H1 (cell line): ENCODE data around the gene KRTAP17-1. TPM values are rescaled to one million over a fixed set of nuclear protein-coding genes. Genes with fewer than 3 reads are reported as not detected.

Source experiments
- CTCF ChIA-PET: fragments of 300-600 bp; sonication (Branson Sonifier 250); formaldehyde crosslinking; loops from one replicate; lab custom pipeline; 2021; ENCODE audit not compliant: partially characterized antibody; lab: Charles Lee
- POLR2A ChIA-PET: fragments of 300-600 bp; sonication (Branson Sonifier 250); formaldehyde crosslinking; loops from one replicate; lab custom pipeline; 2021; ENCODE audit warnings: inconsistent platforms; ENCODE audit not compliant: partially characterized antibody; lab: Charles Lee
- DNase-seq, 2 experiments: peaks; one replicate each; pipeline versions ENCODE4 v3.0.0 to v3.0.0-alpha.2; 2010 to 2022; ENCODE audit warnings: low spot score in 2 of 2, low read depth in 1 of 2, mixed read lengths in 1 of 2
- FAIRE-seq: peaks from 2 replicates; lab custom pipeline; 2011; peaks lifted over from hg19 to GRCh38; lab: Jason Lieb, UNC
- H2AFZ ChIP-seq: 2 replicates; pipeline ENCODE4 v1.8.1; 2012; ENCODE audit warnings: low read length, inconsistent platforms
- H2AK5ac ChIP-seq: 2 replicates; pipeline ENCODE4 v1.6.1; 2013; ENCODE audit warnings: low read depth, low read length
- H2BK120ac ChIP-seq: replicated peaks from 2 replicates; pipeline ENCODE3; 2013; ENCODE audit warnings: low read depth, low read length, inconsistent platforms
- H2BK12ac ChIP-seq: 2 replicates; pipeline ENCODE4 v1.6.1; 2013; ENCODE audit warnings: low read depth, low read length
- H2BK15ac ChIP-seq: 2 replicates; pipeline ENCODE4 v1.6.1; 2013; ENCODE audit warnings: low read length
- H2BK20ac ChIP-seq: 2 replicates; pipeline ENCODE4 v1.6.1; 2013; ENCODE audit warnings: low read length
- H2BK5ac ChIP-seq: 2 replicates; pipeline ENCODE4 v1.6.1; 2013; ENCODE audit warnings: low read depth, low read length
- H3K14ac ChIP-seq: 2 replicates; pipeline ENCODE4 v1.6.1; 2013; ENCODE audit warnings: inconsistent platforms; ENCODE audit not compliant: insufficient read length
- H3K18ac ChIP-seq: 2 replicates; pipeline ENCODE4 v1.6.1; 2013; ENCODE audit warnings: low read length; ENCODE audit errors: extremely low read depth
- H3K23ac ChIP-seq: 2 replicates; pipeline ENCODE4 v1.6.1; 2013; ENCODE audit warnings: inconsistent platforms; ENCODE audit not compliant: insufficient read length
- H3K23me2 ChIP-seq: 2 replicates; pipeline ENCODE4 v1.6.1; 2013; ENCODE audit warnings: low read depth, low read length
- H3K27ac ChIP-seq: 2 replicates; pipeline ENCODE4 v1.6.1; 2011; ENCODE audit warnings: low read depth, low read length, inconsistent platforms
- H3K27me3 ChIP-seq, 4 experiments: replicated peaks in 1 of 4; 1 replicate in 1 of 4; 2 replicates in 3 of 4; pipeline versions ENCODE4 v1.6.1 to v1.8.1; 2011 to 2013; ENCODE audit warnings: low read length in 3 of 4, mild to moderate bottlenecking in 3 of 4, inconsistent platforms in 2 of 4, mixed read lengths in 2 of 4, moderate library complexity in 1 of 4; ENCODE audit not compliant: control insufficient read depth in 3 of 4, insufficient read depth in 3 of 4; ENCODE audit errors: extremely low read depth in 1 of 4
- H3K36me3 ChIP-seq, 4 experiments: 2 replicates each; pipeline versions ENCODE4 v1.6.1 to v1.8.1; 2011 to 2013; ENCODE audit warnings: mild to moderate bottlenecking in 4 of 4, low read length in 3 of 4, moderate library complexity in 2 of 4, control low read depth in 1 of 4, inconsistent platforms in 1 of 4; ENCODE audit not compliant: insufficient read depth in 4 of 4, control insufficient read depth in 2 of 4
- H3K4ac ChIP-seq: replicated peaks from 2 replicates; pipeline ENCODE3; 2013; ENCODE audit warnings: low read length, low read depth, mixed read lengths, inconsistent platforms; ENCODE audit not compliant: insufficient read length
- H3K4me1 ChIP-seq, 4 experiments: replicated peaks in 1 of 4; 1 replicate in 1 of 4; 2 replicates in 3 of 4; pipeline versions ENCODE4 v1.6.1 to v1.8.1; 2011 to 2013; ENCODE audit warnings: low read length in 3 of 4, inconsistent platforms in 2 of 4, mixed read lengths in 1 of 4; ENCODE audit not compliant: insufficient read depth in 4 of 4, control insufficient read depth in 3 of 4
- H3K4me2 ChIP-seq, 2 experiments: 2 replicates each; pipeline versions ENCODE4 v1.6.1 to v1.8.1; 2011 to 2013; ENCODE audit warnings: low read depth in 2 of 2, low read length in 2 of 2, control low read depth in 1 of 2, inconsistent platforms in 1 of 2, mild to moderate bottlenecking in 1 of 2; ENCODE audit not compliant: insufficient read depth in 1 of 2
- H3K4me3 ChIP-seq, 4 experiments: fragments of 200-600, 300-600 bp in 1 of 4; sonication (generic), shearing (Covaris generic), sonication (Bioruptor Twin) in 1 of 4; 2 replicates each; pipeline versions ENCODE4 v1.5.1 to v1.8.1; 2011 to 2016; ENCODE audit warnings: low read length in 4 of 4, low read depth in 3 of 4, control low read depth in 2 of 4, inconsistent platforms in 2 of 4, mild to moderate bottlenecking in 2 of 4, mixed read lengths in 1 of 4, moderate library complexity in 1 of 4; ENCODE audit not compliant: insufficient read depth in 2 of 4; ENCODE audit errors: extremely low read depth in 1 of 4
- H3K56ac ChIP-seq: replicated peaks from 2 replicates; pipeline ENCODE3; 2013; ENCODE audit warnings: low read depth, mild to moderate bottlenecking, mixed read lengths, low read length, inconsistent platforms; ENCODE audit not compliant: insufficient read length
- H3K79me1 ChIP-seq: 2 replicates; pipeline ENCODE4 v1.6.1; 2013; ENCODE audit warnings: low read depth, low read length, control low read depth
- H3K79me2 ChIP-seq, 2 experiments: 2 replicates each; pipeline versions ENCODE4 v1.6.1 to v1.8.1; 2012 to 2013; ENCODE audit warnings: low read length in 2 of 2, mild to moderate bottlenecking in 2 of 2, inconsistent platforms in 1 of 2; ENCODE audit not compliant: insufficient read depth in 2 of 2, control insufficient read depth in 1 of 2
- H3K9ac ChIP-seq, 4 experiments: replicated peaks in 1 of 4; 1 replicate in 1 of 4; 2 replicates in 3 of 4; pipeline versions ENCODE4 v1.6.1 to v1.8.1; 2011 to 2013; ENCODE audit warnings: low read depth in 3 of 4, low read length in 3 of 4, control low read depth in 2 of 4, mild to moderate bottlenecking in 2 of 4, moderate library complexity in 2 of 4, inconsistent platforms in 1 of 4; ENCODE audit errors: extremely low read depth in 1 of 4
- H3K9me3 ChIP-seq, 2 experiments: 2 replicates each; pipeline versions ENCODE4 v1.6.1 to v1.8.1; 2012 to 2013; ENCODE audit warnings: mild to moderate bottlenecking in 2 of 2, moderate library complexity in 2 of 2, control low read depth in 1 of 2, inconsistent platforms in 1 of 2, low read depth in 1 of 2, low read length in 1 of 2, mixed read lengths in 1 of 2; ENCODE audit not compliant: insufficient read depth in 2 of 2
- H4K20me1 ChIP-seq, 2 experiments: replicated peaks in 1 of 2; 2 replicates each; pipeline versions ENCODE3 to v1.8.1; 2011 to 2013; ENCODE audit warnings: inconsistent platforms in 2 of 2, low read length in 2 of 2, mild to moderate bottlenecking in 1 of 2; ENCODE audit not compliant: insufficient read depth in 2 of 2, control insufficient read depth in 1 of 2
- H4K5ac ChIP-seq: 2 replicates; pipeline ENCODE4 v1.6.1; 2013; ENCODE audit warnings: low read length, low read depth, mixed read lengths, inconsistent platforms; ENCODE audit not compliant: insufficient read length
- H4K8ac ChIP-seq: 2 replicates; pipeline ENCODE4 v1.8.0; 2013; ENCODE audit warnings: mild to moderate bottlenecking, moderate library complexity, low read length, inconsistent platforms; ENCODE audit not compliant: insufficient read depth; ENCODE audit errors: extremely low read depth
- H4K91ac ChIP-seq: replicated peaks from 2 replicates; pipeline ENCODE3; 2013; ENCODE audit warnings: low read length, mixed read lengths, inconsistent platforms; ENCODE audit not compliant: insufficient read length
- BACH1 ChIP-seq: IDR thresholded peaks from 2 replicates; pipeline ENCODE4 v1.6.1; 2012; ENCODE audit warnings: low read length, improper control_type of control experiment
- GTF2F1 ChIP-seq: IDR thresholded peaks from 2 replicates; pipeline ENCODE4 v1.6.1; 2012; ENCODE audit warnings: low read depth, low read length, improper control_type of control experiment, borderline replicate concordance
- MAX ChIP-seq: IDR thresholded peaks from 2 replicates; pipeline ENCODE4 v1.6.1; 2012; ENCODE audit warnings: inconsistent platforms
- POLR2A ChIP-seq, 2 experiments: IDR thresholded peaks; 1 replicate in 1 of 2; 2 replicates in 1 of 2; pipeline ENCODE4 v1.6.1; 2011; ENCODE audit warnings: low read depth in 2 of 2, low read length in 2 of 2, mild to moderate bottlenecking in 2 of 2; ENCODE audit errors: control extremely low read depth in 1 of 2
- SP2 ChIP-seq: IDR thresholded peaks from 2 replicates; pipeline ENCODE4 v1.6.1; 2012; ENCODE audit warnings: mild to moderate bottlenecking, low read length, inconsistent platforms
- WGBS, 2 experiments: shearing (Covaris generic) in 1 of 2; methylation state at CpG; one replicate each; pipeline versions ENCODE4 v1.1.6 to v1.1.7; 2013 to 2015; ENCODE audit warnings: low lambda C conversion rate in 2 of 2, mixed read lengths in 2 of 2, inconsistent platforms in 1 of 2, low coverage in 1 of 2, missing lambda C conversion rate in 1 of 2; ENCODE audit not compliant: insufficient replicate concordance in 2 of 2, insufficient coverage in 1 of 2, insufficient read length in 1 of 2; ENCODE audit errors: extremely low coverage in 1 of 2, missing lambda C conversion rate in 1 of 2; 5-methylcytosine and 5-hydroxymethylcytosine counted together
- polyA plus RNA-seq, 7 experiments: library from polyadenylated mRNA; depleted of rRNA in 3 of 7; stranded (reverse) in 5 of 7; unstranded in 2 of 7; fragments of >200 nt in 5 of 7; fragments of 200-250 nt in 2 of 7; gene quantifications; 1 replicate in 5 of 7; 2 replicates in 1 of 7; 4 replicates in 1 of 7; pipeline versions ENCODE4 v1.2.1 to v1.2.3, GENCODE V29; 2011 to 2013; ENCODE audit warnings: missing spikeins in 2 of 7, mixed read lengths in 2 of 7
- total RNA-seq: library from RNA; stranded (reverse); fragmentation: NEBNext Ultra II Directional; extraction: Animal tissue kit (Norgen Biotek cat#: 25700); gene quantifications from 2 replicates; pipeline ENCODE4 v1.2.1, GENCODE V29; 2021
- TF ChIP-seq, protein P1 (sequence below): IDR thresholded peaks from 2 replicates; pipeline ENCODE4 v1.6.1; 2011; ENCODE audit warnings: low read length, improper control_type of control experiment

The KRTAP17-1 gene
- total and polyA plus RNA-seq, 2 of the 8 experiments (the other 6 are each of a cell fraction or from before 2014, with no cell fraction given): not detected

- H3K9ac ChIP-seq: no peak overlapping the region
- H3K9me3 ChIP-seq: no peaks in the 10 kb centered on the region
- no peak for TF ChIP-seq MAX
- TF ChIP-seq GTF2F1: no peak
- TF ChIP-seq BACH1: no peak
- TF ChIP-seq, protein P1, sequence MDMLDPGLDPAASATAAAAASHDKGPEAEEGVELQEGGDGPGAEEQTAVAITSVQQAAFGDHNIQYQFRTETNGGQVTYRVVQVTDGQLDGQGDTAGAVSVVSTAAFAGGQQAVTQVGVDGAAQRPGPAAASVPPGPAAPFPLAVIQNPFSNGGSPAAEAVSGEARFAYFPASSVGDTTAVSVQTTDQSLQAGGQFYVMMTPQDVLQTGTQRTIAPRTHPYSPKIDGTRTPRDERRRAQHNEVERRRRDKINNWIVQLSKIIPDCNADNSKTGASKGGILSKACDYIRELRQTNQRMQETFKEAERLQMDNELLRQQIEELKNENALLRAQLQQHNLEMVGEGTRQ: no peak
- no peak for TF ChIP-seq SP2
- no peak for TF ChIP-seq POLR2A (IDR thresholded peaks at IDR 0.05; ENCODE audit: control extremely low read depth in 1 of 2, low read depth in 2 of 2, low read length in 2 of 2)
- no peaks in the 10 kb centered on the region for H3K36me3 ChIP-seq
- H3K4me1 ChIP-seq: no peaks in the 10 kb centered on the region
- no peak overlapping the region for H3K4me3 ChIP-seq
- H3K18ac ChIP-seq: no peak overlapping the region
- no peak overlapping the region for H3K56ac ChIP-seq
- no peak overlapping the region for H3K23ac ChIP-seq
- H3K14ac ChIP-seq: no peak overlapping the region
- H4K91ac ChIP-seq: no peak overlapping the region
- no peaks in the 10 kb centered on the region for H3K79me2 ChIP-seq
- no peak overlapping the region for H2AFZ ChIP-seq
- no peak overlapping the region for H2BK12ac ChIP-seq
- H3K79me1 ChIP-seq: no peaks in the 10 kb centered on the region
- ChIA-PET CTCF (interaction anchor here (1.1 to 5.8 kb wide), 3 partner anchors 10 to 314 kb away, joined by 4 to 24 read pairs (median 4); no protein-coding TSS in a partner anchor), POLR2A (no interaction called here)
- H3K4ac ChIP-seq: no peak overlapping the region
- no peak overlapping the region for H4K8ac ChIP-seq
- no peak overlapping the region for H2AK5ac ChIP-seq
- H4K20me1 ChIP-seq: no peaks in the 10 kb centered on the region
- no peak overlapping the region for H2BK120ac ChIP-seq
- FAIRE-seq (no peak), DNase-seq (no peak)
- H3K27ac ChIP-seq: no peak overlapping the region
- no peak overlapping the region for H2BK15ac ChIP-seq
- H3K23me2 ChIP-seq: no peaks in the 10 kb centered on the region
- no peak overlapping the region for H2BK5ac ChIP-seq
- 87% methylated on average over 5 of the region's 6 CpGs; no CpG with 5 or more reads in 1 of the 2 experiments for WGBS, 2 experiments
- no peaks in the 10 kb centered on the region for H3K27me3 ChIP-seq
- H2BK20ac ChIP-seq: no peak overlapping the region
- no peak overlapping the region for H3K4me2 ChIP-seq
- H4K5ac ChIP-seq: no peak overlapping the region
Observed at GRCh38 chr17:41334385-41335305, 19.1 kb upstream of the KRTAP17-1 start.
